Glomerular endothelial cell (primary cell): ENCODE data around the gene FAM163A. TPM values are rescaled to one million over a fixed set of nuclear protein-coding genes. Genes with fewer than 3 reads are reported as not detected.

ENCODE experiments used
- DNase-seq: peaks from one replicate; pipeline ENCODE4 v3.0.0-alpha.2; 2011; ENCODE audit warnings: low read depth, low spot score; ENCODE audit errors: extremely low read depth
- total RNA-seq: library from RNA; depleted of rRNA; stranded (reverse); fragments of >200 nt; gene quantifications from 2 replicates; pipeline ENCODE4 v1.2.3, GENCODE V29; 2015

FAM163A gene
- total RNA-seq, 1 donor from 2014 or later = 1.5 TPM

DNA sequence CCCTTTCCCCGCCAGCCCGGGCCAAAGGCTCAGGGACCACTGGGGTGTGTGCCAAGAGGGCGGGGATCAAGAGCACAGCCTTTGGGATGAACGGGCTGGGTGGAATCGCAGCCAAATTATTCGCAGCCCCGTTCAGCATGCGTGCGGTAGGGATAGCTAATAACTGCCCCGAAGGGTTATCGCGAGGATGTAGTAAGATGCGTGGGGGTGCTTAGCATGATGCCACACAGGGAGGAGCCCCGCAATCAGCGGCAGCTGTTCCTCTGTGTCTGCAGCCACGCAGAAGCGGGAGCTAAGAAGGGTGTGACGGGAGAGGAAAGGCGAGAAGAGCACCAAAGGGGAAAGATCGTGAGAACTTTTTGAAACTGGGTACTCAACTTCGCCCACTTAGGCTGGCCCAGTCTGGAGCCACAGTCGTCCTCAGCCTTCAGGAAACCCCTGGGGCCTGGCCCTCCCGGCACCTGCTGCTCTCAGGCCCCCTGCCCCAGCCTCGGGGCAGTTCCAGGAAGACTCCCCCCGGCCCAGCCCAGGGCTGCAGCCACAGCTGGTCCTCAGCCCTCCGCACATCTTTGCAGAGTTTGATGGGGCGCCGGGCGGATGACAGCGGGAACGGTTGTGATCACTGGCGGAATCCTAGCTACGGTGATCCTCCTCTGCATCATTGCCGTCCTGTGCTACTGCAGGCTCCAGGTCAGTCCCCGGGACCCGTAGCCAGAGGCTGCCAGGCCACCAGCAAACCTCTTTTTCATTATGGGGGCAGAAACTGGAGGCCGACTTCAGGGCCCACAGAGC is 69.6 kb downstream of the FAM163A start:
- DNase-seq = no peak

DNA sequence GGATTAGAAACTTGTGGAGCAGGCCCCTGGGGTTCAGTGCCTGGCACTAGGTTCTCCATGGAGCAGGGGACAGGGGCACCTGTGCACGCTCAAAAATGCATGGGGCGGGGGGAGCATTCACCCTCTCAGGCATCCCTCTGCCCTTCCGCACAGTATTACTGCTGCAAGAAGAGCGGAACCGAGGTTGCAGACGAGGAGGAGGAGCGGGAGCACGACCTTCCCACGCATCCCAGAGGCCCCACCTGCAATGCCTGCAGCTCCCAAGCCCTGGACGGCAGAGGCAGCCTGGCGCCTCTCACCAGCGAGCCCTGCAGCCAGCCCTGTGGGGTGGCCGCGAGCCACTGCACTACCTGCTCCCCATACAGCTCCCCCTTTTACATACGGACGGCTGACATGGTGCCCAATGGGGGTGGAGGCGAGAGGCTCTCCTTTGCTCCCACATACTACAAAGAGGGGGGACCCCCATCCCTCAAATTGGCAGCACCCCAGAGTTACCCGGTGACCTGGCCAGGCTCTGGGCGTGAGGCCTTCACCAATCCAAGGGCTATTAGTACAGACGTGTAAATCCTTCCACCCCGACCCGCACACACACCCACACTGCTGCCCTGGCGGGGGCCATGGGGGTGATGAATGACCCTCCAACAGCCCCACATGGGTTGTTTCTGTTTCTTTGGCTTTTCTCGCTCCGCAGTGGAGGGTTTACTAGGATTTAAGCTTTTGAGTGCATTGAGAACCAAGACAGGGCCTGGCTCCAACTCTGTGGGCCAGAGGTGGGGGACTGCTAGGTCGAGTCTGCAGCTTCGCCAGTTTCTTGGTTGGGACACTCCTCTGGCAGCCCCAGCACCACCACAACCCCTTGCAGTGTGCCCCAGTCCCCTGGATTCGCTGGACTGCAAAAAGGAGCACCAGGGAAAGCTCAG is 70.8 kb downstream of the FAM163A start:
- DNase-seq = no peak

DNA sequence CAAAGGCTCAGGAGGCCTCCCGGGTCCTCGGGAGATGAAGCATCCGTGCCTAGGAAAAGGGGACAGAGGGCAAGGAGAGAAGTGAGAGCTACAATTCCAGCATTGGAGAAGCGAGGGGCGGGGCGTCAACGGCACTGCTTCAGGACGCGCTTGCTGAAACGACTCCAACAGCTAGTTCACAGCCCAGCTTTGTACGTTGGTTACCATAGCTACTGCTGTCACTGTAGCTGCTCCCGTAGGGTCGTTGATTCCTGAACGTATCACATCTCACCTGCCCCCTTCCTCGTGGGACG is 71.4 kb downstream of the FAM163A start:
- DNase-seq = no peak

DNA sequence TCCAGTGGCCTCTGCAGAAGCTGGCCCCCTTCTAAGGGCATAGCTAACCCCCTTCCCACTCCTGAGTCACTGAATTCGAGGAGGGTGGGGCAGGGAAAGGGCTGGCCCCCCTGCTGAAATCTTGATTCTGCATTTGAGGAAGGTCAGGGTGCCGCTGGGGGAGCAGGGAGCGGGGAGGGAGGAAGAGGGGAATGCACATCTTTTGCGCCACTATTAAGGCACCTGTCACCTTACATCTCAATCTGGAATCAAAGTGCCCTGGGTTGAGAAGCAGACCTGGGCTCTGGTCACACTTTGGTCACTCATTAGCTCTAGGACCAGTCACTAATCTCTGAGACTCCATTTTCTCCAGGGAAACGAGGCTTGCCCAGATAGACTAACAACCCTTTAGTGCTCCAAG is 72.5 kb downstream of the FAM163A start:
- no peak for DNase-seq

DNA sequence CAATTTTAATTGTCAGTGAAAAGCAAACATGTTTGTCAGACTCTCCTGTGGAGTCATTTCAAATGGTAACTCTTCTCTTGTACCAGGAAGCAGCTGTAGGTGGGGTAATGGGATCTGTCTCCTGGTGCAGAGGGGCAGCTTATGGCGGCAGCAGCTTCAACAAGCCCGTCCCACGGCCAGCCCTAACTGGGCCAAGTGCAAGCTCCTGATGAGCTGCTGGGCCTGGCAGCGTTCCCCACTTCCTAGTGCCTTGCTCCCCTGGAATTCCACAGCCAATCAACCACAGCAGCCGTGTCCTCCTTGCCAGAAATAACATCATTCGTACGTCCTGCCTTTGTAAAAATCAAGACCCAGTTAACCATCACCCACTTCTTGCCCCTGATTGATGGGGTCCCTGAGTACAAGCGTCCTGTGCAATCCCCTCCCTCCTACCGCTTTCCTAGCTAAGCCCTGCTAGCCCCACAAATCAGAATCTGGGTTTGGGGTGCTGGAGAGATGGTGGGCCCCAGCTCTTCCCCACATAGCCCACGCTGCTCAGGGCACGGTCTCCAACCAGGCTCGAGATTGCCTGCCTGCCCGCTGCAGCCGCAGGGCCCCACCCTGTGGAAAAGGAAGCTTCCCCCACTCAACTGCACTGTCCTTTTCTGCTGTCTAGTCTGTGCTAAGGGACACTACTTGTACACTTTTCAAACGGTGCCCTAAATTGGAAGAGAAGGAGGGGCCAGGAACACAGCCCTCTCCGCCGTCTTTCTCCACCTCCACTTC is 73.3 kb downstream of the FAM163A start:
- DNase-seq = peak; percentile 22

DNA sequence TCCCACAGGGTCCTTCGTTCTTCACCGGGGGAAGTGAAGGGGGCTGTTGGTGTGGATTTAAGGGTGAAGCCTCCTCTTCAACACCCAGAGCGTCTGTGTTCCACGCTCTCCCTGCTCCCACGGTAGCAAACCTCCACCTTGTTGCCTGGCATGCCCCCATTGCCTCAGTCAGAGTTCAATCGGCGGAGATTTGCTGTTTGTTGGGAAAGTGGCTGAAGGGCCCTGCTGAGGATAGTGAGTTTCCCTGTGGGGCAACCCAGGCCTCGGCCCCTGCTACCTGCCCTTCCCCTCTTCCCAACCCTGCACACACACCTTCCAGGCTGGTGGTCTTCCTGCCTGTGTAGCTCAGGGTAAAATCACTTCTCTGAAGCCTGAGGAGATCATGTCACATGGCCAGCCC is 74.0 kb downstream of the FAM163A start:
- no peak for DNase-seq

DNA sequence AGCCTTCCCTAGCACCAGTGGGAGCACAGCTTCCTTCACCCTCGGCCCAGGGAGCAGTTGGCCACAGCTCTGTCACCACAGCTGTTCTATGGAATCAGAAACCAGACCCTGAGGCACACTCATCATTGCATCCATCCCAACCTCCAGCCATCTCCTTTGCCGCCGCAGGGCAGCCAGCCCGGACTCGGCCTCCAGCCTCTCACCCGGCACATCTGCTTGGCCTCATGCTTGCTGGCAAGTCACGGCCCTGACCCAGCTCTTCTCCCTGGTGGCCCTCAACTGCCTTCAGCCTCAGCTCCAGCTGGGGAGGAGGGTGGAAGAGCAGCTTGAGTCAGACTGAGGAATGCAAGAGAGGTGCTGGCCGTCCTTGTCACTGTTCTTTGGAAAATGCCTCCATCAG is 74.7 kb downstream of the FAM163A start:
- no peak for DNase-seq

DNA sequence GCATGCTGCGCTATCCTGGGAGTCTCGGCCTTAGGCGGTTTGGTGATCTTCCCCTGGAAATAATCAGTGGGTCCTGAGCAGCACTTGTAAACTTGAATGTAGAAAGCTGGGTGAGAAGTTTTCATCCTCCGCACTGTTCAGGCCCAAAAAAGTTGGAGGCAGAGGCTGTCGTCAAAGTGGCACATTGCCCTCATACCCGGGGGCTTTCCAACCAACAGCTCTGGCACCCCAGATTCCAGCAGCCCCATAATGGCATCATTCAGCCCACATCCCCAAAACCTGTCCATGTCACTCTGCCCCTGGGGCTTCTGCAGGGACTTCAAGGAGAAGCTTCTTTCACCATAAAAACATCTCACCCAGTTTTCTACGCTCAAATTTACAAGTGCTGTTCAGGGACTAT is 75.2 kb downstream of the FAM163A start:
- no peak for DNase-seq

DNA sequence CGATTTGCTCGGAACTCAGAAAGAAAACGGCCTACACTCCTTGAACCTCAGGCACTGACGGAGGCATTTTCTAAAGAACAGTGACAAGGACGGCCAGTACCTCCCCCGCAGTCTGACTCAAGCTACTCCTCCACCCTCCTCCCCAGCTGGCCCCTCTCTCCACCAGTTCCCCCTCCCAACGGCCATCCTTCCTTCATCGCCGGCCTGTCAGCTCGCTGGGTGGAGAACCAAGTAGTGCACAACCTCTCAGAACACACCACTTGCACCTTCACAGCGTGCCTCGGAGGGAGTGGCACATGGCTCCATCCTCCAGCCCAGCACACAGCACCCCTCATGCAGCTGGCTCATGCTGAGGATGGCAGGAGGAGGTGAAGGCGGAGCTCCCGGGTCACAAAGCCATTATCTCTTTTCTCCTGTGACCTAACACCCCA is 75.7 kb downstream of the FAM163A start:
- no peak for DNase-seq

DNA sequence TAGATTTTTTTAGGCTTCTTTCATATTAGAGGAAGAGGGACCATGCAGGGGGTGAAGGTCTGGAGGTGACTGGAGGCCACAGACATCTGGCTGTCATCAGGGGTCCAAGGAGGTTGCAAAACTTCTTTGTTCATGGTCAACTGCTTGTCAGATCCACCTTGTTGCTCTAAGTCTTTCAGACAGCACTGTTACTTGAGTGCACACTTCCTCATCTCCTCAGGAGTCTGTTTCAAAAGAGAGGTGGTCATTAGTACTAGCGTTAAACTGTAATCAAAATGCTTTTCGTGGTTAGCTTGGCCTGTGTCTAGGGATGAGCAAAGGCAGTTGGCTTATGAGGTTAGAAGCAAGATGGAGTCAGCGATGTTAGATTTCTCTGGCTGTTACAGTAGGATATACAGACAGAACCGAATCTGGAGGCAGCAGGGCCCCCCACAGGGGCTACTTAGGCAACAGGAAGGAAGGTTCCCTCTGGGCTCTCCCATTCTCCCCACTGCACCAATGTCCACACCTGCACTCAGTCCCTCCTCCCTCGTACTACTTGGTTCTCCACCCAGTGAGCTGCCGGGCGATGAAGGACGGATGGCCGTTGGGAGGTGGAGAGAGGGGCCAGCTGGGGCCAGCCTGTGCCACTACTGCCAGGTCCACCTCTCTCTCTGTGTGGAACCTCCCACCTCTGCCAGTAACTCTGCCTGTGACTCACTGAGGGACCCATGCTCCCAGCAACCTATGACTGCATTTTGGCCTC is 77.3 kb downstream of the FAM163A start:
- DNase-seq = no peak

DNA sequence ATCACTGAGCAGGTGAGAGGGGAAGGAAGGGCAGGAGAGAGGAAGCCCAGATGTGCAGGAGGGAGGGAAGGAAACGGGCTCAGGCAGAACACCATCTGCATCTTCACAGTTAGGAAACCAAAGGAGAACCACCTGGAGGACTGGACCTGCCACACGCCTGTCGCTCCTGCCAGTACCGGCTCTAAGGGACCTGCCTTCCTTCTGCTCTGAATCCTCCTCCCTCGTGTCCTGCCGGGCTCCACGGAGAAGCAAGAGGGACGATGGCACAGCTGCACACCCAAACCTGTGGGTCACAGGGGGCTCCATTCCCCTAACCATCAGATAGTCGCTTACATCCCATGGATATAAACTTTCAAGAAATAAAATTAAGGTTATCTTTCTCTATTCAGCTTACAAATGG is 78.4 kb downstream of the FAM163A start:
- no peak for DNase-seq

DNA sequence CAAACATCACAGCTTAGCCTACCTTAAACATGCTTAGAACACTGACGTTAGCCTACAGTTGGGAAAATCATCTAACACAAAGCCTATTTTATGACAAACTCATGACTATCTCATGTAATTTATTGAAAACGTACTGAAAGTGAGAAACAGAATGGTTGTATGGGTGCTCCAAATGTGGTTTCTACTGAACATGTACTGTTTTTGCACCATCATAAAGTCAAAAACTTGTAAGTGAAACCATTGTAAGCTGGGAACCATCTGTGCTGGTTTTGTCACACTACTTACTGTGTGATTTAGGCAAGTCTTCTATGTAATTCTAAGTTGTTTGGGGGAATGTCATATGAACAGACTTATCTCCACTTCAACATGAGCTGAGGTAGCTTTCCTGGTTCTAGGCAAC is 79.0 kb downstream of the FAM163A start:
- DNase-seq = no peak

DNA sequence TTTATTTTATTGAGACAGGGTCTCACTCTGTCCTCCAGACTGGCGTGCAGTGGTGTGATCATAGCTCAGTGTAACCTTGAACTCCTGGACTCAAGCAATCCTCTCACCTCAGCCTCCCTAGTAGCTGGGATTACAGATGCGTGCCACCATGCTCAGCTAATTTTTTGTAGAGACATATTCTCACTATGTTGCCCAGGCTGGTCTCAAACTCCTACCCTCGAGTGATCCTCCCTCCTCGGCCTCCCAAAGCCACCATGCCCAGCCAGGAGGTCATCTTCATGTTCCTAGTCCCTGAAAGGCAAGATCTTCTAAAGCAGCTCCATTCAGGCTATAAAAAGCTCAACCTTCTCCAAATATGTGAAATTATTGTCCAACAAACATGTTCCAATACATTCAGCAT is 80.6 kb downstream of the FAM163A start:
- no peak for DNase-seq

DNA sequence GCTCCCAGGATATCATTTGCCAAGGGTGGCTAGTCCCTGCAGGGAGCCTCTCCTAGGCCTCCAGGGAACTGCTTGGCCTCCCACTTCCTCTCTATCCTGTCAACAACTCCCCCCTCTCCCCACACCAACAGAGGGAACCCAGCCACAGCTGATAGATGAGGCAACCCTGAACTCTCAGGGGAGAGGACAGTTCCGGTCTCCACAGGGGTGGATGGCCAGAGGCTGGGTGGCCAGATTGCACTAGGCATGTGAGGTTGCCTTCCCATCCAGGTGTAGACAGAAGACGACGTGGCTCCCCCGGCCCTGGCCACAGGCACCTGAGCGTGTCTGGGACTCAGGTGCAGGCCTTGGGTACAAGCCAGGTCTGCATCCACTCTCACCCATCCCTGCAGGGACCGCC is 81.2 kb downstream of the FAM163A start:
- no peak for DNase-seq

DNA sequence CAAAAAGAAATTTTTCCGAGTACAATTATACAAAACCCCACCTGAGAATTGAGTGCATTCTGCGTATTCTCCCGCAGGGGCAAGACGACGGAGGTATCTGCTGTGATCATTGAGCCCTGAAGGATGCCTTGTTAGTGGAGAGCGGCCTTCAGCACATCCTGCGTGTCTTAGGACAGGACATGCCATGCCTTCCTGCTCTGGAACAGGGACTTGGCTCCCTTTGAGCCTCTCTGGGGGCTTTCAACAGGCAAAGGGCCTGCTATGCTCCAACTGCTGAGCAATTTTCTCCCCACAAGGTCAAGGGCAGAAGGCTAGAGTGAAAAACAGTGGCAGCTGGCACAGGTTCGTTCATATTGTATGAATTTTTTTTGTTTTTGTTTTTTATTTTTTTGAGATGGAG is 82.1 kb downstream of the FAM163A start:
- DNase-seq = no peak

DNA sequence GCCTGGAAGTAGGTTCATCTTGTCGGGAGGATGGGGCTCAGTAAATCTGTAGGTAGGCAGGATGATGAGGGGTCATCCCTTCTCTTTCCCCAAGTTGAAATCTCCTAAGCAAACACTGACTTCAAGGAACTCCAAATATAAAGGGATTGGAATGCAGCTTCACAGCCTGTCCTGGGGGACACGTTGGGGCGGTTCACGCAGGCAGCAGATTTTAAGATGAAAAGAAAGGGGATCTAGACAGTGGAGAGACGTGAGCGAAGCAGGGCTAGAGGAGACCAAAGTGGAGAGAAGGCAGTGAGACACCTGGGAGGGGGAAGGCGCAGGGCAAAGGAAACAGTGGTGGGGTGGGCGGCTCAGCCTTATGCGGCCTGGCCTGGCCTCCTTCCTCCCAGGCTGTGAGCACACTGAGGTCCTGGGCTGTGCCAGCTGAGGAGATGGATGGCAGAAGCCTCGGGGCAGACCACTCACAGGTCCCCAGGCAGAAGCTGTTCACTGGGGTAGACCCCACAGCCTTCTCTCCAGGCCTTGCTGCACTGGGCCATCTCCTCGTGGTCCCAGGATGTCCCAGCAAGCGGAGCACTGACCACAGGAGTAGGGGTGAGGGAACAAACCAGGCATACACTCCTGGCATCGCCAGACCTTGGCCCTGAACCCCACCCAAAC is 82.8 kb downstream of the FAM163A start:
- no peak for DNase-seq

DNA sequence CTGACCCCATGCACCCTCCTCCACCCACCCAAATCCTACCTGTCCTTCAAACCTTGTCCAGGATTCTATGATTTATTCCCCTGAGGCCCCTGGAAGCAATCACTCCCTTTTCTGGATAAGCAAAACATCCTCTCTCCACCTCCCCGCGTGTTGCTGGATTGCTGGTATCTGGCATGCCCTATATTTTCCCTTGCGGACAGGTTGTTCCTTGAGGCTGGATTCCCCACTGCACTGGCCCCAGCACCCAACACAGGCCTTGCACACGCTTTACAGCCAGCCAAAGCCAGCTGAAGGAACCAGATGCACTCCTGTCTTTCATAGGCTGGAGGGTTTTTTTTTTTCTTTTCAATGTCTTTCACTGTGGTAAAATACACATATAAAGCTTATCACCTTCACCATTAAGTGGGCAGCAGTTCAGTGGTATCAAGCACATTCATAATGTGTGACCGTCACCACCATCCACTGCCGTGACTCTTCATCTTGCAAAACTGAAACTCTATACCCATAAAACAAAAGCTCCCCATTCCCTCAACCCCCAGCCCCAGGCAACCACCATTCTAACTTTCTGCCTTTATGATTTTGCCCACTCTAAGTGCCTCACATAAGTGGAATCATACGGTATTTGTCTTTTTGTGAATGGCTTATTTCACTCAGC is 83.7 kb downstream of the FAM163A start:
- no peak for DNase-seq

DNA sequence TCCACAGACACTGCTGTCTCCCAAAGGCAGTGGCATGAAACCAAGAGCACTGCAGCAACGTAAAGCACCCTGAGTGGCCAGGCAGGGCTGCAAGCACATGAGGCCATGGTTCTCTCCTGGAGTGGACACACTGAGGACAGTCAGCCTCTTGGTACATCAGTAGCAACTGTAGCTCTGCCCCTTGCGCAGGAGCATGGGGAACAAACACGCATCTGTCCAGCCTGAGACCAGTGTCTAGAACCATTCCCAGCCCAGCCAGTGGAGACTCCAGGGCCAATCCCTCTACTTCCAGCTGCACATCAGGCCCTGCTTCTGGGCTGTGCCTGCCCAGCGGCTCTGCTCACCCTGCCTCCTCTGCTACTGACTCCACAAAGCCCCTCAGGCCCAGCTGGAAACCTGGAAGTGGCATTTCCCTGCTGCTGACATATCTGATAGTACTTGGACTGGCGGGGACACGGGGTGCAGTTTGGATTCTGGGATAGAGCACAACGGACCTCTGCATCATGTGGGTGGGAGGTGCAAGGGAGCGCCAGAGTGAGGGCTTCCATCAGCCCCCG is 85.5 kb downstream of the FAM163A start:
- DNase-seq = no peak

DNA sequence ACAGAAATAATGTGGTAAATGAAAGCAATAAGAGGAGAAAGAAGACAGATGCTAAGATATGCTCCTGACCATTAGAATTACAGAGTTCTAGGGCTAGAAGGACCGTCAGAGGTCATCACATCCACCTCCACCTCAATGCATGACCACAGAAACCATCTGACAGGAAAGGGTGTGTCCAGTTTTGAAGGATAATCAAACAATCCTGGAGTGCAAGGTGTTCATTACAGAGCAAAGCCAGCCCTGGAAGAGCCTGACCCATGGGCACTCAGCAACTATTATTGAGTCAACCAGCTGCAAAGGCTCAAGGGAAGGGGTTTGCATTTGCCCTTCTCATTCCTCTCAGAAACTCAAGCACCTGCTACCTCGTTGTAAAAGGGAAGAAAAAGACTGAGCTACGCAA is 88.1 kb downstream of the FAM163A start:
- DNase-seq = no peak
